HG02870 (cell line): Measurements from ENCODE around the gene CBX6.
"Not testable (repeated sequence)": the region's sequence is repeated elsewhere in the genome, so short reads cannot be mapped to it uniquely, and the experiment has no call there.

Experiments
- ATAC-seq: cut with Tn5 transposase; IDR thresholded peaks from one replicate; pipeline ENCODE4 v1.9.1; 2021; ENCODE audit warnings: mild to moderate bottlenecking, moderate library complexity; ENCODE audit not compliant: unreplicated experiment

Gene CBX6

DNA sequence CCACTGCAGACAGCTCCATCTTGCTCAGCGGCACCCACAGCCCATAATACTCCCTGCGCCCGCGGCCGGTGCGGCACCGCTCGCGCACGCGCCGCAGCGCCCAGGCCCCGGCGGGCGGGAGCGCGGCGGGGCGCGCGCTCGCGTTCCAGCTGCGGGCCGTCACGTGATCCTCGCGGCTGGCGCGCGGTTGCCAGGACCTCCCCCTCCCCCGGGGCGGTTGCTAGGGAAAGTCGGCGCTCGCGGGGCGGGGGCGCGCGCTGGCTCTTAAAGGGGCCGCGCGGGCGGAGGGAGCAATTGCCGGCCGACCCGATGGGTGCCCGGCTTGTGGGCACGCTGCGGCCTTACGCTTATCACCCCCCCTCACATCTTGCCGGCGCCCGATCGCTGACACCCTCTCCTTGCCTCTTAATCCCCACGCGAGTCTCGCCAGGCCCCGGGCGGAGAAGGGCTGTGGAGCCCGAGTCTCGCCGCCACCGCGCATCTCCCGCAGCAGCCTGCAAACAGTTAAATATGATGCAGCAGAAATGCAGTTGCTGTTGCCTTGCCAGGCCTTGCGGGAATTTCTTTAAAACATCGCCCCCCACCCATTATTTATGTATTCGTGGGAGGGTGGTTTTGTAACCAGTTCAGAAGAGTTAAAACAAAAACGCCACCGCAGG is at the start of gene CBX6:
TSS of gene CBX6 (minus strand) at position 45 of the 659 bp plus-strand sequence. CDS start at position 19, 26 bp downstream.
- peak; percentile 43 for ATAC-seq

DNA sequence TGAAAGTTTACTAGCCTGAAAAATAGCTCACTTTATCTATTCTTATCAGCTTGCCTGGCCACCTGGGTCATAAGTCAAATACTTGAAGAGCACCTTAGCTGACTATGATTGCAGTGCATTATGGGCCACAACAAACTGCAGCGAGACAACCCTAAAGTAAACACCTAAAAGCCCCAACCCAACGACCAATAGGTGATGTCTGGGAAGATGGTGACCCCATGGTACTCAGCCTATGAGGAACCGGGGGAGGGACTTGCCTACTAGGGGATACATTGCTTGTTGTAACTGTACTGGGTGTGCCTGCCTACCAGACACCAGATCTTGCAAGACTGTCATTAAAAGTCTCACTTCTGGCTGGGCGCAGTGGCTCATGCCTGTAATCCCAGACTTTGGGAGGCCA is 49.8 kb upstream of the CBX6 start:
- ATAC-seq: no peak

DNA sequence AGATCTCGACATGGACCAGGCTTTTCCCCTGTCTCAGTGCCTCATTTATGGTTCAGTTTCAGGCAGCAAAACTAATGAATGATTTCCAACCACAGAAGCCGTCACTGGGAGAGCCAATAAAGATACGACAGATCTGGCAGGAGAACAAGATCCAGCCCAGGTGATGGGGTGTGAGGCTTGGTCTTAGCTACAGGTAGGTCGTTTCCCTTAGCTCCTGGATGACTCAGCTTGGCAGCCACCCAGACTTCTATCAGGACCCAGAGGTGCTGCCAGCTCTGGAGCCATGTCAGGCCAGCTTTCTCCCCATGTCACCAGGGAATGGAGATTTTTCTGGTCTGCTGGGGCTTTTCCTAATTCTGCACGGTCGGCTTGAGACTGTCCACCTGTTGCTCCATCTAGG is 49.1 kb upstream of the CBX6 start:
- ATAC-seq: no peak

DNA sequence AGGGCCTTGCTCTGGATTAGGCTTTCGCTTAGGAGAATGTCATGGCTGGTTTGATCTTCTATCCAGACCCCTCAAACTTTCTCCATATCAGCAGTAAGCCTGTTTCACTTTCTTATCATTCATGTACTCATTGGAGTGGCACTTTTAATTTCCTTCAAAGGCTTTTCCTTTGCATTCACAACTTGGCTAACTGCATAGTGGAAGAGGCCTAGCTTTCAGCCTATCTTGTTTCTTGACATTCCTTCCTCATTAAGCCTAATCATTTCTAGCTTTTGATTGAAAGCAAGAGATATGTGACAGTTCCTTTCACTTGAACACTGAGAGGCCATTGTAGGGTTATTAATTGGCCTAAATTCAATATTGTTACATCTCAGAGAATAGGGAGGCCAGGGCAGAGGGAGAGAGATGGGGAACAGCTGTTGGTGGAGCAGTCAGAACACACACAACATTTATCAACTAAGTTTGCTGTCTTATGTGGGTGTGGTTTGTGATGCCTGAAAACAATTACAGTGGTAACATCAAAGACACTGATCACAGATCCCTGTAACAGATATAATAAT is 47.7 kb upstream of the CBX6 start:
- no peak for ATAC-seq

DNA sequence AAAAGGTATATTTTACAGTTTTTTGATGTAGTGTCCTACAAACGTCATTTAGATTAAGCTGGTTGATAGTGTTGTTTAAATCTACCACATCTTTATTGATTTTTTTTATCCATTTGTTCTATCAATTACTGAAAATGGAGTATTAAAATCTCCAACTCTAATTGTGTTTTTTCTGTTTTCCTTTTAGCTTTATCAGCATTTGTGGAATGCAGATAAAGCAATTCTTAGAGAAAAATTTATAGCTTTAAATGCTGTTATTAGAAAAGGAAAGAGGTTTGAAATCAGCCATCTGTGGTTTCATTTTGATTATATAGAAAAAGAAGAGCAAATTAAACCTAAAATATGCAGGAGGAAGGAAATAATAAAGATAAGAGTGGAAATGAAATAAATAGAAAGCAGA is 39.4 kb upstream of the CBX6 start:
- no peak for ATAC-seq

DNA sequence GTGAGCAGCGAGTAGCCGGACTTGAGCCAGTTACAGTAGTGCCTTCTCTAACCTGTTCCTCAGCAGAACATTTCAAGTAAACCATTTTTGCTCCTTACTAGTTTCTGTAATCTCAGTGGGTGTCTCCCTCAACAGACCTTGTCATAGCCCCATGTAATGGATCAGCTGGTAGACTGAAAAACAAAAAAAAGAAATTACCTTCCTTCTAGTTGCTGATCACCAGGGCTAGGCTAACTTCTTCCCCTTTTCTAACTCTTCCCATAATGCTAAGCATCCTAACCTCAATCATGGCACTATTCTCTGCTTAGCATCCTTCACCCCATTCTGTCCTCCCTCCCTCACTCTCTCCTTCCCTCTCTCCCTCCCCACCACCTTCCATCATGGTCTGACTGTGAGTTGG is 35.8 kb upstream of the CBX6 start:
- ATAC-seq: no peak

DNA sequence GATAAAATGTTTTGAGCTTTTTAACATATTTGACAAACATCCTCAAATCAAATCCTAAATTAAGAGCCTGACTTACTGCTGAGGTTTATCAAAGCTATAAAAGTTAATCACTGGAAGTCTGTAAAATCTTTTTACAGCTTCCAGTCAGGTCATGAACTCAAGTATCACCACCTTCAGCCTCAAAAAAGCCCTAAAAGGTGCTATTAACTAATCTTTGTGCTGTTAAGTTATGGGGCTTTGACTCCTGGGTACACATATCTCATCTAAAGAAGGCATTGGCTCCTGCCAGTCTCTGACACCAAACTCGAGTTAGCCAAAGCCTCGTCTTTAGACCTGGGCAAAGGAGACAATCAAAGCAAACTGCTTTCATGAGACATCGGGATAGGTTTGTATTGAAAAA is 34.0 kb upstream of the CBX6 start:
- ATAC-seq: no peak

DNA sequence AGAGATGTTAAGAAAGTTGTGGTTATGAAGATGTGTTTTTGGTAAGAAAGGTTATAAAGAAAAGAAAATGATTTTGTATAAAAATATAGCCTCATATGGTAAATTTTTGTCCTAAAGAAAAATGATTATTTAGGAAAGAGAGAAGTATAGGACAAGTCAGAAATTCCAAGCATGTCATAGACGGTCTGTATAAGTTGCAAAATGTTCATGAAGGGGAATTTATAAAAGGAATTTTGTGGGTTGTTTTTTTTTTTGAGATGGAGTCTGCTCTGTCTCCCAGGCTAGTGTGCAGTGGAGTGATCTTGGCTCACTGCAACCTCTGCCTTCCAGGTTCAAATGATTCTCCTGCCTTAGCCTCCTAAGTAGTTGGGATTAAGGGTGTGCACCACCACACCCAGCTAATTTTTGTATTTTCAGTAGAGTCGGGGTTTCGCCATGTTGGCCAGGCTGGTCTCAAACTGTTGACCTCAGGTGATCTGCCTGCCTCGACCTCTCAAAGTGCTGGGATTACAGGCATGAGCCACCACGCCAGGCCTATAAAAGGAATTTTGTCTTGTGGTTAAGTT is 32.1 kb upstream of the CBX6 start:
- not testable (repeated sequence) for ATAC-seq

DNA sequence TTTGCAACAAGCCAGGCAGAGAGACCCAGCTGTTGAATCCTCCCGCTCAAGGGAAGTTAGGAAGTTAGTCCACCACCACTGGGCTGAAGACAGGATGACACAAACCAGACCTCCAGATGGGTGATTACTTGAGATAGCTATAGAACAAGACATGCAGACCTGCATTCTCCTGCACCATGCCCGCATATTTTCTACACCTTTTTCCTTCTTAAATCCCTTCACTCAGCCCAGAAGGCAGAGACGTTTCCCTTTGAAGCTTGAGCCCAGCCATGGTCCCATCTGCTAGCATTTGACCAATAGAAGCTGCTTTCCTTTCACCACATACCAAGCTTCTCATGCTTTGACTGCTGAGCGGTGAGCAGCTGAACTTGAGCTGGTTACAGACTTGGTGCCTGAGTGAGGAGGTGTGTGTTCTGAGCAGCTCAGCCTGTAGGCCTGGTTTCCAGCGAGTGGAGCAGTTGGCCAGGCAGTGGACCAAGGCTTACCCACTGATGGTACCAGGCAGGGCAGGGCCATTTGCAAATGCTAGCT is 29.2 kb upstream of the CBX6 start:
- no peak for ATAC-seq

DNA sequence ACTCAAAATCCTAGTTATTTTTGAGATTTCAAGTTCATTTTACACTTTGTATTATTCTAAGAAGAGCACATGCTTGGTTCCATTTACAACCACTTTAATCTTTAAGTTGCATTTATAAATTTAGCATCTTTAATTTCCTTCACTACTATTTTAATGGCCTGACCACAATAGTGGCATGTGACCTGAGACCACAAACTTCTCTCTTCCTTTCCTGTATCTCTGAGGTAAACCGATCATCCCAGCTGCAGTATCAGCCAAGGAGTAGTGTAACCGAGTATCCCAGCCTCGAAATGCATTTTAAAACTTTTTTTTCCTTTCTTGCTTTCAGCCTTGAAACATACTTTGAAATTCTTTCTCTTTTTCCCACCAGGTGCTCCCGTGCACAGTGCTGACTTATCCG is 28.7 kb upstream of the CBX6 start:
- no peak for ATAC-seq

DNA sequence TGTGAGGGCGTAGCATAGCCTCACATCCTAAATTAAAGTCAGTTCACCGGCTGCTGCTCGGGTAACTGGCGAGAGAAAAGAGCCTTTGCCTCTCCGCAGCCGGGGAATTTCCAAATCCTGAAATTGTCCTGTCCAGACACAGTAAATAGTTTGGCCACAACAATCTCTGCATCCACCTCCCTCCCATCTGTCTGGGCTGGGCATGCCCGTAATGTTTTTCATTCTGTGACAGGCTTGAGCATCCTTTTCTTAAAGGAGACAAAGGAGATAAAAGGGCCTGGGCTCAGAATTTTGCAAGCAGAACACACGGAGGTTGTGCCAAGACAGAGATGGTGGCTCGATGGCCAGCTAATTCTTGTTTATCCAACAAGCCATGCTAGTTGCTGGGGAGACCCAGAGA is 19.2 kb upstream of the CBX6 start:
- no peak for ATAC-seq

DNA sequence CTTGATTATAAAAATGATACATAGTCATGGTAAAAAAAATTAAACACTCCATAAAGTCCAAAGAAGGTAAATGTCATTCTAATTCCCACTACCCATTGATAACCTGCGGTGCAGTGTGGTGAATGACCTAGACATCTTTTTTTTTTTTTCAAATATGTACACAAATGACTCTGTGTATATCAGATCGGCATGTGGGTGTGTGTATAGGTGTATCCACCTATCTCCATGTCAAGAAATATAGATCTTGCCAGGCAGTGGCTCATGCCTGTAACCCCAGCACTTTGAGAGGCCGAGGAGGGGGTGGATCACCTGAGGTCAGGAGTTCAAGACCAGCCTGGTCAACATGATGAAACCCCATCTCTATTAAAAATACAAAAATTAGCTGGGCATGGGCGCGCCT is 18.4 kb upstream of the CBX6 start:
- no peak for ATAC-seq

DNA sequence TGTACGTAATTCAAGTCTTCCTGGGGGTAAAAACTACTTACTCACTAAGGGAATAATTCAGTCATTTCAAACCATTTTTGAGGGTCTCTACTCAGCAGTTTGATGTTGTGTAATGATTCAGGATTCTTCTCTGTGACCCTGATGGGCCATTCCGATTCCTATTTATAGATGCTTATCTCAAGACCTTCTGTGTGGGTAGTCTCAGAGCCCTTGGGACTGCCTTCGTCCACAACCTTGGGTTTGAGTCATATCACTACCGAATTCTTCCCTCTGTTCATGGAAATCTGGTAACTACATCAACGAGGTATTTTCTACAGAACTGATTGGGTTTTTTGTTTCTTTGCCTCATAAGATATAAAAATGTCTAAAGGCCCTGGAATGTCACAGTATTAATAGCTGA is 14.3 kb upstream of the CBX6 start:
- no peak for ATAC-seq

DNA sequence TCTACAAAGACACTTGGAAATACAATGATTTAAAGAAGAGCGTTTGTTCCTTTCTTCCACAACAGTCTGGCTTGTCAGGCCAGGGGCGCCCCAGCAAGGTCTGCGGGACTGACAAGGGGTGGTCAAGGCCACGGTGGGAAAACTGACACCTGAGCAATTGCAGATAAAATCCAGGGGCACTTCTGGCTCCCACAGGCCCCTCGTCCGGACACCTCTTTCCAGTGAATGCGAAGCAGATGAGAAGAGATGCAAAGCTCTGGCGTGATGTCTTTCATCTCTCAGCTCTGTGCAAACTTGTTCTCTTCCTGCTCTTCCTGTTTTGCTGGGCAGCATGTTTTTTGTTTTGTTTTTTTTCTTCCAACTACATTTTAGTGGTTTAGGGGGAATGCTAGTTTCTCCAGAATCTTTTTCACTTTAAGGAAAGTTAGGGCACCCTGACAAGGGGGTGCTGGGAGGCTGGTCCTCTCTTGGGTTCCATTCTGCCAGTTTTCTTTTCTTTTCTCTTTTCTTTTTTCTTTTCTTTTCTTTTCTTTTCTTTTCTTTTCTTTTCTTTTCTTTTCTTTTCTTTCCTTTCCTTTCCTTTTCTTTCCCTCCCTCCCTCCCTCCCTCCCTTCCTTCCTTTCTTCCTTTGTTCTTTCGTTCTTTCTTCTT is 11.1 kb upstream of the CBX6 start:
- no peak for ATAC-seq

DNA sequence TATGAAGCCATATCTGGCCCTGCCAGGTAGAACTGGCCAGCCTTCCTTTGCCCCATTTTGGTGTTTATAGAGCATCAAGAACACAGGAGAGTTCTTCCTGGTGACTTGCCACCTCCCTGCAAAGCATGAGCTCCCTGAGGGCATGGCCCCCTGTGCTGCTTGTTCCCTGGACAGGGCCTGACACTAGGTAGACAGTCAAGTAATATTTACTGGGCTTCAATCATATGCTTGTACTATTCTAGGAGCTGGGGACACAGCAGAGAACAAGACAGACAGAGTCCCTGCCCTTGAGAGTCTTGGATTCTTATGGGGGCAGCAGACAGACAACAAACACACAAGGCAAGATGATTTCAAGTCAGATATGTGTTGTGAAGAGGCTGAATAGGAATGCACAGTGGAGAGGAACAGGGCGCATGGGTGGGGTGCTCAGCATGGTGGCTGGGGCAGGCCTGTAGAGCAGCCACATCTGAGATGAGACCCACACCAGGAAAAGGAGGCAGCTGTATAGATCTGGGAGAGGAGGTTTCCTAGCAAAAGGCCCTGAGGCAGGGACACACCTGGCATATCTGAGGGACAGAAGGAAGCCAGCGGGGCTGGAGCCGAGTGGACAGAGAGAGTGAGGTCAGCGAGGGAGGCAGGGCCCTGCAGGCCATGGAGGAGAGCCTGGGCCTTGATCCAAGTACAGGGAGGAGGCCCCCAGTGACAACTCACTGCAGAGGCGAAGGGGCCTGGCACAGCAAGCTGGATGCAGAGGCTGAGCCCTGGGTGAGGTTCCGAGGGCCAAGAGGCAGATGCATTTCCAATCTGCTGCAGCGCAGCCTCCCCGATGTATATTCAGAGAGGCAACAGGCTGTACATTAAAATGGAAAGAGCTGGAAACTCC is 10.2 kb upstream of the CBX6 start:
- no peak for ATAC-seq

DNA sequence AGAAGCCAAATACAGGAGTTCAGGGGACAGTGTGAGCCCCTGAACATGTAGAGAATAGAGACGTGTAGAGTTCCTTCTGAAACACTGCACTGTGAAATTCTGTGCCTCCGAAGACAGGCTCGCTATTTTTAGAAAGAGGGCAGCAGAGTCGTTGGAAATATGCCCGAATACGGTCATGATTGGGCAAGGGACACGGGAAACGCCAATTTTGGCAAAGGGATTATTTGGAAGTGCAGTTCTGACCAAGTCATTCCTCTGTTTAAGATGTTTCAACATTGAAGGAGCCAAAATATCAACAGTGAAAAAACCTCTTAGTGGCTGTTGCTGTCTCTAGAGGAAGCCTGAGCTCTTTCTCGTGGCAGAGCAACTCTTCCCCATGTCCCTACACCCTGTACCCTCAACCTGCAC is 9.5 kb upstream of the CBX6 start:
- ATAC-seq: no peak

DNA sequence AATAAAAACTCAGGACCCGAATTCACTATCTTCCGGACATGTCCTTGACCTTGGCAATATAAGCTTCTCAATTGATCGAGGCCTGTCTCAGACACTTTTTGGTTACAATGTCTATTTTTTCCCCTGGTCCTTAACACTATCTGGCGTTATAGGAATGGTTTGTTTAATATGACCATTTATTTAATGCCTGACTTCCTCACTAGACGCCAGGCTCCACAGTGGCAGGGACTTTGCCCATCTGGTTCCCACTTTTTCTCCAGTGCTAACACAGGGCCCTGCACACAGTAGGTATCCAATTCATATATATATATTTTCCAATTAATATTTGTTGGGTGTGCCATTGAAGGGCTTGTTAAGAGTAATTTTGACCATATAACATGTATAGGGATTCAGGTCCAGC is 7.9 kb upstream of the CBX6 start:
- no peak for ATAC-seq

DNA sequence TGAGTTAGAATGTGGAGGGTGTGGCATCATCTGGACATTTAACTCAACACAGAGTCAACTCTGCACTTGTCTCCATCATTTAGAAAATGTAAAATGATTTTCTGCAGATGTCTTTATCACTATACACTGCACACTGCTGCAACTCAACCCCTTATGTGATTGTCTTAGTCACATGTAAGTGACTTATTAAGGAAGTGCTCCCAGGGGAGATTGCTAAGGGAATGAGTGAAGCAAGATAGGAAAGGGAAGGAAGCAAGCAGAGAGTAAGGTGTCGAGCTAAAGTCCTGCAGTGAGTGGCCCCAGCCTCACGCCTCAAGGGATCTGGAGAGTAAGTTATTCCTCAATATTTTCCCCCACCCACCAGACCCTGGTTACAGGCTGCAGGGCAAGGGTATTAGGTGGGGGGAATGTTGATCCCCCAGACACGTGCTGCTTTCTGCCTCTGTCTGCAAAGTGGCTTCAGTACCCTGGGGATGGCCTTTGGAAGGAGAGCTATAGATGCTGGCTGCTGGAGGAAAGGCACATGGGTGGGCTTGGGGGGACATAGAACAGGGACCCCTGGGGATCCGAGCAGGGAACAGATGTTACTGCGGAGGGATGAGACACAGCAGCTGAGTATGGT is 7.2 kb upstream of the CBX6 start:
- ATAC-seq: no peak

DNA sequence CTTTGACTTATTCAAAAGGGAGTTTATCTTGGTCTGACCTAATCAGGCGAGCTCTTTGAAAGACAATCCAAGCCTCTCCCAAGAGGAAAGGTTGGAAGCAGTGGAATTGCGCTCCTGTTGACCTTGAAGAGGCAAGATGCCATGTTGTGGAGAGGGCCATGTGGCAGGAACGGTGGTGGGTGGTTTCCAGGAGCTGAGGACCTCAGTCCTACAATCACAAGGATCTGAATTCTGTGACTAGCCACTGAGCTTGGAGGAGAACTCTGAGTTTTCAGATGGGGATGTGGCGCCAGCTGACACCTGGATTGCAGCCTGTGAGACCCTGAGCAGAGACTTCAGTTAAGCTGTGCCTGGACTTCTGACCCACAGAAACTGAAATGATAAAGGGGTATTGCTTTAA is 6.0 kb upstream of the CBX6 start:
- no peak for ATAC-seq

DNA sequence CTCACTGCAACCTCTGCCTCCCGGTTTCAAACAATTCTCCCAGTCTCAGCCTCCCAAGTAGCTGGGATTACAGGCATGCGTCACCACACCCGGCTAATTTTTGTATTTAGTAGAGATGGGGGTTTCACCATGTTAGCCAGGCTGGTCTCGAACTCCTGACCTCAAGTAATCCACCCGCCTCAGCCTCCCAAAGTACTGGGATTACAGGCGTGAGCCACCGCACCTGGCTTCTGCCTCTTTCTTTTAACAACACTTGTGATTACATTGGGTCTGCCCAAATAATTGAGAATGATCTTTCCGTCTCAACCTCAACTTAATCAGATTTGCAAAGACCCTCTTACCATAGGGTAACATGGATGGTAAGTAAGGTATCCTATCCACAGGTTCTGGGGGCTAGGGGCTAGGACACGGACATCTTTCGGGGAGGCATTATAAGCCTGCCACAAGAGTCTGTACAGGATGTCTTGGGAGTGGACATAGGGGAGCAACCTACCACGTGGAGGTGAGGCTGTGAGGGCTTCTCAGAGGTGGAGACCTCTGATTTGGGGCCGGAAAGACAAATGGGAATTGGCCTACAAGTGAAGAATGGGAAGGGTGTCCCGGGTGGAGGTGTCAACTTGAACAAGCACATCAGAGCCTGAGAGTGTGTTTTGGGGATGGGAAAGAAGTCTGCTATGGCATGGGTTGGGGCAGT is 2.7 kb upstream of the CBX6 start:
- ATAC-seq: no peak
